Peyer's patch (tissue), 4 donors: ENCODE results near the gene BCAS3.

Source experiments
- POLR2A ChIP-seq, 2 donors: fragments of 450-650 bp; IDR thresholded peaks; one replicate each; pipeline ENCODE4 v1.5.1; 2017; ENCODE audit warnings: antibody characterized with exemption in 2 of 2, mild to moderate bottlenecking in 2 of 2, moderate library complexity in 2 of 2
- TF ChIP-seq, protein P1 (sequence below), 6 experiments: fragments of 450-650 bp in 4 of 6; fragments of 200-600 bp in 2 of 6; sonication (generic) in 1 of 6; IDR thresholded peaks; one replicate each; pipeline ENCODE4 v1.5.1; 2017 to 2019; ENCODE audit warnings: antibody characterized with exemption in 6 of 6, mild to moderate bottlenecking in 3 of 6, moderate library complexity in 1 of 6

DNA sequence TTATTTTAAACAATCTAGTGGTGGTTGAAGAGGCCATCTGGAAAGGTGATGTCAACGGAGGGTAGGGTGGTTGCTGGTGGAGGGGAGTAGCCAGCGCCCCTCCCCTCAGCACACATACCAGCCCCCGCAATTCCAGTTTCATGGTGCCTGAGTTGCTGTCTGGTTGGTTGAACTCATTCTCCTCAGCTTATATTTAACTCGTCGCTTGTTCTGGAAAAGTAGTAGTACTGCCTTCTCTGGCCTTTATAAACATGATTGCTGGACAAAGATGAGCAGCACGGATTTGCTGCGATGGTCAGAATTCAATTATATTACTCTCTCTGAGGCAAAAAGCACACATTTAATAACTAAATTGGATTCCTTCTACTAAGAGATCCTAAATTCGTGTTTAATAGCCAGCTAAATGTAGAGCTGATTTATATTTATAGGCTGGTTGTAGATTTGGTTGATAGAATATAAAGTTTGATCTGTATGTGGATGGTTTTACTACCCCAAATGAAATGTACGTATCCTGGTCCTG lies 484.0 kb downstream of the BCAS3 start:
- TF ChIP-seq, protein P1, sequence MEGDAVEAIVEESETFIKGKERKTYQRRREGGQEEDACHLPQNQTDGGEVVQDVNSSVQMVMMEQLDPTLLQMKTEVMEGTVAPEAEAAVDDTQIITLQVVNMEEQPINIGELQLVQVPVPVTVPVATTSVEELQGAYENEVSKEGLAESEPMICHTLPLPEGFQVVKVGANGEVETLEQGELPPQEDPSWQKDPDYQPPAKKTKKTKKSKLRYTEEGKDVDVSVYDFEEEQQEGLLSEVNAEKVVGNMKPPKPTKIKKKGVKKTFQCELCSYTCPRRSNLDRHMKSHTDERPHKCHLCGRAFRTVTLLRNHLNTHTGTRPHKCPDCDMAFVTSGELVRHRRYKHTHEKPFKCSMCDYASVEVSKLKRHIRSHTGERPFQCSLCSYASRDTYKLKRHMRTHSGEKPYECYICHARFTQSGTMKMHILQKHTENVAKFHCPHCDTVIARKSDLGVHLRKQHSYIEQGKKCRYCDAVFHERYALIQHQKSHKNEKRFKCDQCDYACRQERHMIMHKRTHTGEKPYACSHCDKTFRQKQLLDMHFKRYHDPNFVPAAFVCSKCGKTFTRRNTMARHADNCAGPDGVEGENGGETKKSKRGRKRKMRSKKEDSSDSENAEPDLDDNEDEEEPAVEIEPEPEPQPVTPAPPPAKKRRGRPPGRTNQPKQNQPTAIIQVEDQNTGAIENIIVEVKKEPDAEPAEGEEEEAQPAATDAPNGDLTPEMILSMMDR (IDR thresholded peaks at IDR 0.05): no peak
- TF ChIP-seq POLR2A (IDR thresholded peaks at IDR 0.05): no peak
